Hippocampal formation (tissue), 2 donors: Measurements from ENCODE around the gene SELENBP1.
"Not testable (repeated sequence)": the region's sequence is repeated elsewhere in the genome, so short reads cannot be mapped to it uniquely, and the experiment has no call there.

Experiments
- DNase-seq, 2 donors: peaks; one replicate each; lab custom pipeline; 2025; lab: John Stamatoyannopoulos, UW

Gene SELENBP1

GRCh38 chr1:151372058-151372934 lies at the start of gene SELENBP1:
SELENBP1 (minus strand) TSS chr1:151372705; CDS start chr1:151372641, 64 bp downstream.
- peak; percentile 28 to 37 for DNase-seq

DNA sequence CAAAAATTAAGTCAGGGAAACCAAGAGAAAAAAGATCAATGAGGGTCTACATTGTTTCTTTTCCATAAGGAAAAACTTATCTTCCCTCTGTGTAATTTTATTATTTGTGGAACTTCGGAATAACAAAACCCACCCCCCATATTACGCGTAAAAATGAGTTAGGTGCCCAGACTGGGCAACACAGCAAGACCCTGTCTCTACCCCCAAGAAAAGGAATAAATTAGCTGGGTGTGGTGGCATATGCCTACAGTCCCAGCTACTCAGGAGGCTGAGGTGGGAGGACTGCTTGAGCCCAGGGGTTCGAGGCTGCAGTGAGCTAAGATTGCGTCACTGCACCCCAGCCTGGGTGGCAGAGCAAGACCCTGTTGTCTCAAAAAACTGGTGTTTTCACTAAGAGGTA lies 47.3 kb upstream of the SELENBP1 start:
- no peak for DNase-seq

GRCh38 chr1:151418081-151418480 lies 45.6 kb upstream of the SELENBP1 start:
- no peak for DNase-seq

- DNase-seq, result no peak
These were observed 43.7 kb upstream of the SELENBP1 start for GRCh38 chr1:151416231-151416630.

- DNase-seq, result no peak
These were observed 39.4 kb upstream of the SELENBP1 start for GRCh38 chr1:151411884-151412283.

- no peak for DNase-seq
These were observed 36.4 kb upstream of the SELENBP1 start for GRCh38 chr1:151408891-151409290.

DNA sequence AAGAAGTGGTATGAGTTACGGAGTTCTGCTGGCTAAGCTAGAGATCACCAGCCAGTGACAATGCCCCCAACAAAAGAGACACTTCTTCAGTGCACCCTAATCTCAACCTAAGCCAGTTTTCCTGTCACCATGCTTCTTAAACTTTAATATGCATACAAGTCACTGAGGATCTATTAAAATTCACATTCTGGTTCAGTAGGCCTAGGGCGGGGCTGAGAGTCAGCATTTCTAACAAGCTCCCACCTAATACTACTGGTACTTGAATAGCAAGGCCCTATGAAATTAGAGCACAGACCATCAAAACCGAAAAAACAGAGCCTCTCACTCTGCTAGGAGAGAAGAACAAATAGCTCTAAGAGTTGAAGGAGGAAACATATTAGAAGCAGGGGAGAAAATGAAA lies 34.8 kb upstream of the SELENBP1 start:
- no peak for DNase-seq

- DNase-seq, result peak in 1 of 2 donors; percentile 8
These were observed 33.7 kb upstream of the SELENBP1 start for GRCh38 chr1:151406176-151406575.

GRCh38 chr1:151405187-151405951 lies 32.9 kb upstream of the SELENBP1 start:
- DNase-seq, result no peak

- no peak for DNase-seq
These were observed 31.1 kb upstream of the SELENBP1 start for GRCh38 chr1:151403612-151404011.

DNA sequence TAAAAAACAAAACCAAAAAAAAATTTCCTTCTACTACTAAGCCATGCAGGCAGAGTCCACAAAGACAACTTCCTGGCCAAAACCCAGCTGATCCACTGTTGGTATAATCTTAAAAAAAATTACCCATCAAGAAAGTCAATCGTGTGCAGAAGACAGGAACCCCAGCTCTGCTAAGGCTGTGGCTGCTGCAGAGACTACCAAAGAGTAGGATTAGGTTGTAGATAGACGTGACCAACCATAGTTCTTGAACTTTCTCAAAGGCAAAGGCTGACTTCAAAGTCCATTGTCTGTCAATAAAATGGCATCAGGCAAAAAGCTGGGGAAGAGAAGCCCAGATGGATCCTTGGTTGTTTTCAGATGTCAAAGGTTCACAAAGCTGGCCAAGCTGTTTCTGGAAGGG lies 30.3 kb upstream of the SELENBP1 start:
- DNase-seq, result no peak

DNA sequence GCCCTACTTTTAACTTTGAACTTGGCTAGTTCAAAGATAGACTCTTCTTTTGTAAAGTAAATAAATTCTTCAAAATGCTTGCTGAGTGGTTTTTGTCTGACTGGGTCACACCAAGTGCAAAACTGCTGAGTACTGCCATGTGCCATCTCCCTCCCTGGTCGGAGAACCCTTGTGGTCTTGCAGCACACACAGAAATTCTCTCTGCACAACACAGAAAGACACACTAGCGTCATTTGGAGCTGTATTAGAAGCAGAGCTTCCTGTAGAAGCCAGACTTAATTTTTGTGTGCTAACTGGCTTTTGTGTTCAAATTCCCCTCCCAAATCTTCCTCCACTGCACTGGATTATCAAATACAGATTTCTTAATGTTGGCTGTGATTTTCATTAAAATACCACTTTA lies 29.4 kb upstream of the SELENBP1 start:
- no peak for DNase-seq

- no peak for DNase-seq
These were observed 28.8 kb upstream of the SELENBP1 start for GRCh38 chr1:151401125-151401788.

- DNase-seq, result peak; percentile 85 to 96
These were observed 27.0 kb upstream of the SELENBP1 start, which contains the start of gene PSMB4 for GRCh38 chr1:151399324-151400171. PSMB4 (plus strand) TSS chr1:151399573; CDS start chr1:151399588, 15 bp downstream.

GRCh38 chr1:151396265-151396664 lies 23.8 kb upstream of the SELENBP1 start:
- DNase-seq, result not testable (repeated sequence)

DNA sequence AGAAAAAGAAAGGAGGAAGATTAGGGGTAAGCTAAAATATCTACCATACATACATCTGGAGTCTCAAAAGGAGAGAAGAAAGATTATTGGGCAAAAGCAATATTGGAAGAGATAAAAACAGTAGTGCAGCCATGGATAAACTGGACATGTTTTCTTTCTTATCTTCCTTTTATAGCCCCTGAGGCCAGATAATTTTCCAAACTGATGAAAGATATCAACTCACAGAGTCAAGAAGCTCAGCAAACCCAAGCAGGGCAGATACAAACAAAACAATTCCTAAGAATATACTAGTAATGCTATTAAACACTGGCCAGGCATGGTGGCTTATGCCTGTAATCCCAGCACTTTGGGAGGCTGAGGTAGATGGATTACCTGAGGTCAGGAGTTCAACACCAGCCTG lies 21.1 kb upstream of the SELENBP1 start:
- DNase-seq, result no peak

GRCh38 chr1:151391079-151391563 lies 18.6 kb upstream of the SELENBP1 start:
- DNase-seq, result no peak

DNA sequence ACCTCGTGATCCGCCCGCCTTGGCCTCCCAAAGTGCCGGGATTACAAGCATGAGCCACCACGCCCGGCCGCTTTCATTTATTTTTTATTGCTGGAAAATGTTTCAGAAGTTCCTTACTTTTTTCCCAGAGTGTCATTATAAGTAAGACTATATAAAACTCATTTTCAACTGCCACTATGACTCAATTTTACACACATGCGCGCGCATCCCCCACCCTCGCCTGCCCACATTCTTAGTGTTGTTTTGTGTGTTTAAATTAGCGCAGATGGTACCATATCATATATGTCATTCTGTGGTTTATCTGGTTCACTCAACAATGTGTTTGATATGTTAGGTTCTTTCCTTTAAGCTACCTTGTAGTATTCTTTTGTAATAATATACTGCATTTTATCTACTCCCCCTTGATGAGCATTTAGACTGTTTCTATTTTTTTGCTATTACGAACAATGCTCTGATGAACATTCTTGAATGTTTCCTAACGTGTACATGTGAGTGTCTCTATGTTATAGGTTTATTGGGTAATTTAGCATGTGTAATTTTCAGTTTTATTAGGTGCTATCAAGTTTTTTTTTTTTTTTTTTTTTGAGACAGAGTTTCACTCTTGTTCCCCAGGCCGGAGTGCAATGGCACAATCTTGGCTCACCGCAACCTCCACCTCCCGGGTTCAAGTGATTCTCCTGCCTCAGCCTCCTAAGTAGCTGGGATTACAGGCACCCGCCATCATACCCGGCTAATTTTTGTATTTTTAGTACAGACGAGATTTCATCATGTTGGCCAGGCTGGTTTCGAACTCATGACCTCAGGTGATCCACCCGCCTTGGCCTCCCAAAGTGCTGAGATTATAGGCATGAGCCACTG lies 17.9 kb upstream of the SELENBP1 start:
- DNase-seq, result not testable (repeated sequence)

DNA sequence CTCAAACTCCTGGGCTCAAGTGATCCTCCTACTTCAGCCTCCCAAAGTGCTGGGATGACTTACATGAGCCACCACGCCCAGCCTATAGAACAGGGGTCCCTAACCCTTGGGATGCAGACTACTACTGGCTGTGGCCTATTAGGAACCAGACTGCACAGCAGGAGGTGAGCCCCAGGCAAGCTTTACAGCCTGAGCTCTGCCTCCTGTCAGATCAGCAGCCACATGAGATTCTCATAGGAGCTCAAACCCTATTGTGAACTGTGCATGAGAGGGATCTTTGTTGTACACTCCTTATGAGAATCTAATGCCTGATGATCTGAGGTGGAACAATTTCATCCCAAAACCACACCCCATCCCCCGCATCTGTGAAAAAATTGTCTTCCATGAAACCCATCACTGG lies 13.5 kb upstream of the SELENBP1 start:
- DNase-seq, result no peak

- DNase-seq, result no peak
These were observed 12.1 kb upstream of the SELENBP1 start for GRCh38 chr1:151384584-151384983.
